ENCODE results near the gene PLEKHB2. TPM values are rescaled to one million over a fixed set of nuclear protein-coding genes. Genes with fewer than 3 reads are reported as not detected.

PLEKHB2 gene
- total and polyA plus RNA-seq, 10 of the 15 experiments (the other 5 are each of a cell fraction or from before 2014, with no cell fraction given), result 12.3 to 55.6 (median 26.2) TPM

GRCh38 chr2:131127981-131128380 lies 22.8 kb downstream of the PLEKHB2 start:
- H3K79me2 ChIP-seq (ENCODE audit: control insufficient read depth, insufficient read depth, low read length), result no peaks in the 10 kb centered on the region; the same call in 1 of the 2 replicates
- H3K36me3 ChIP-seq (ENCODE audit: control insufficient read depth in 2 of 2, insufficient read depth in 2 of 2, low read length in 1 of 2), result peaks cover 26 to 27% of the 10 kb centered on the region in 2 experiments
- H3K9me3 ChIP-seq (replicated peaks; ENCODE audit: control insufficient read depth, insufficient read depth, low read length), result no peaks in the 10 kb centered on the region
- BruUV-seq (replicated peaks), result no TSS peak
- no peak overlapping the region for H3K4me3 ChIP-seq
- H3K4me2 ChIP-seq (ENCODE audit: control insufficient read depth, insufficient read depth), result no peak overlapping the region
- FAIRE-seq (no peak), ATAC-seq (no peak), DNase-seq (ENCODE audit: low read depth, low spot score) (no peak)
- ChIA-PET SMC1A (ENCODE audit: uncharacterized antibody, unreplicated experiment) (no interaction called here), POLR2A (no interaction called here), CTCF (no interaction called here), RAD21 (ENCODE audit: unreplicated experiment) (no interaction called here)
- no peak overlapping the region for H3K9ac ChIP-seq (ENCODE audit: control insufficient read depth, insufficient read depth, low read length)
- intact Hi-C loops (cut with micrococcal nuclease; ENCODE audit: unreplicated experiment), result no loop called here
- H3K27ac ChIP-seq (ENCODE audit: control insufficient read depth, insufficient read depth), result no peak overlapping the region
- 96% methylated on average over 3 of the region's 3 CpGs for WGBS (ENCODE audit: insufficient coverage, insufficient replicate concordance, low lambda C conversion rate, missing lambda C conversion rate)
- in situ Hi-C loops (cut with MboI), result no loop called here
- no peaks in the 10 kb centered on the region for H4K20me1 ChIP-seq (ENCODE audit: control insufficient read depth, insufficient read depth)
- no peak overlapping the region for H2AFZ ChIP-seq (ENCODE audit: control insufficient read depth, low read depth, low read length)
- no peaks in the 10 kb centered on the region for H3K27me3 ChIP-seq (replicated peaks in 1 of 2; ENCODE audit: control insufficient read depth in 2 of 2, insufficient read depth in 2 of 2, low read length in 1 of 2)
- H3K4me1 ChIP-seq (ENCODE audit: control insufficient read depth, insufficient read depth, low read length), result no peaks in the 10 kb centered on the region; the same call in 1 of the 2 replicates
- TF ChIP-seq SMC3 (IDR thresholded peaks at IDR 0.05; ENCODE audit: borderline replicate concordance, low read length) (no peak), CHD2 (IDR thresholded peaks at IDR 0.05; ENCODE audit: borderline replicate concordance, low read depth, low read length) (no peak), CTCF (IDR thresholded peaks at IDR 0.05 in 2 of 3, conservative IDR thresholded peaks at IDR 0.05 in 1 of 3; ENCODE audit: control insufficient read depth in 2 of 3, extremely low read depth in 1 of 3, insufficient read depth in 1 of 3, low read depth in 3 of 3, low read length in 3 of 3) (no peak), LARP7 (IDR thresholded peaks at IDR 0.05) (no peak), GATAD2B (conservative IDR thresholded peaks at IDR 0.05; ENCODE audit: low read depth) (no peak), ZZZ3 (IDR thresholded peaks at IDR 0.05; ENCODE audit: control insufficient read depth, insufficient read length, low read depth) (no peak), BRCA1 (IDR thresholded peaks at IDR 0.05; ENCODE audit: low read depth, low read length) (no peak), SIX5 (IDR thresholded peaks at IDR 0.05; ENCODE audit: low read depth, low read length, severe bottlenecking) (no peak), MTA3 (IDR thresholded peaks at IDR 0.05; ENCODE audit: borderline replicate concordance, low read length) (no peak), SRF (IDR thresholded peaks at IDR 0.05; ENCODE audit: low read depth in 2 of 2, low read length in 2 of 2) (no peak), STAT3 (IDR thresholded peaks at IDR 0.05; ENCODE audit: low read depth, low read length) (no peak)
- TF ChIP-seq, protein P1, sequence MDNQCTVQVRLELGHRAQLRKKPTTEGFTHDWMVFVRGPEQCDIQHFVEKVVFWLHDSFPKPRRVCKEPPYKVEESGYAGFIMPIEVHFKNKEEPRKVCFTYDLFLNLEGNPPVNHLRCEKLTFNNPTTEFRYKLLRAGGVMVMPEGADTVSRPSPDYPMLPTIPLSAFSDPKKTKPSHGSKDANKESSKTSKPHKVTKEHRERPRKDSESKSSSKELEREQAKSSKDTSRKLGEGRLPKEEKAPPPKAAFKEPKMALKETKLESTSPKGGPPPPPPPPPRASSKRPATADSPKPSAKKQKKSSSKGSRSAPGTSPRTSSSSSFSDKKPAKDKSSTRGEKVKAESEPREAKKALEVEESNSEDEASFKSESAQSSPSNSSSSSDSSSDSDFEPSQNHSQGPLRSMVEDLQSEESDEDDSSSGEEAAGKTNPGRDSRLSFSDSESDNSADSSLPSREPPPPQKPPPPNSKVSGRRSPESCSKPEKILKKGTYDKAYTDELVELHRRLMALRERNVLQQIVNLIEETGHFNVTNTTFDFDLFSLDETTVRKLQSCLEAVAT (IDR thresholded peaks at IDR 0.05), result no peak

Measured in GM12878 (cell line).